Activated T-helper 1 cell treated with Interleukin-2 at 50 U/mL for 16 hours (primary cell): ENCODE results near the gene ZBTB25.

Experiments used
- DNase-seq: peaks from one replicate; pipeline ENCODE4 v3.0.0-alpha.2; 2020; ENCODE audit warnings: low read depth

The ZBTB25 gene

GRCh38 chr14:64516969-64517368 lies 13.3 kb upstream of the ZBTB25 start:
- no peak for DNase-seq

DNA sequence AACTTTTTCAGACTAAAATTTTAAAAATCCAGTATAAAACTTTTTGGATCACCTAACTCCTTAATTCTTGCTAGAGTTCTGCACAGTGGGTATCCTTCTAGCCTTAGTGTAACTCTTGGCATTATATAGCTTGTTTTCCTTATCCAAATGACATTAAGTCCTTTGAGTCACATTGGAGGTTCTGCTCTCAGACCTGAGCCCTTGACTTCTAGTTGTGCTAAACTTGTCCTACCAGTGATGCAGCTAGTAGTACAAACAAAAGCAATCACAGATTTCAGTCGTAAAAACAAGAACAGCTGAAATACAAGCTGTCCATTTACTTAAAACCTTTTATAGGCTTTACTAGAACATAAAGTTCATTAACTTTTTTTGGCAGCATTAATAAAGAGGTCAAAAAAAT lies 11.4 kb upstream of the ZBTB25 start:
- no peak for DNase-seq

DNA sequence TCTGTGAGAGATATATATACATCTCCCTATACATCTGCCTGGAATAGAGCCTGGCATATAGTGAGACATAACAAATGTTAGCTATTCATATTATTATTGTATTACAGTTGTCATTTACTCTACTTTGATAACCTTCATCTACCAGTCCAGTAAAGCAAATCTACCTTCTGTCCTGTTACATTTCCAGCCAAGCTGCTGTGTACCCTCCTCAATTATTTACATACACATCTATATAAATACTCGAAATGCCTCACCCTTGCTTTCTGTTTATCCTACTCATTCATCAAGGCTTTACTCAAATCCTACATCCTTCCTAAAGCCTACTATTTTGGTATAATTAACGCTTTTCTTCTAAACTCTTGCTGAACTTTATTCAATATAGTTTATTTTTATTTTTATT lies 9.6 kb upstream of the ZBTB25 start:
- DNase-seq, result no peak

DNA sequence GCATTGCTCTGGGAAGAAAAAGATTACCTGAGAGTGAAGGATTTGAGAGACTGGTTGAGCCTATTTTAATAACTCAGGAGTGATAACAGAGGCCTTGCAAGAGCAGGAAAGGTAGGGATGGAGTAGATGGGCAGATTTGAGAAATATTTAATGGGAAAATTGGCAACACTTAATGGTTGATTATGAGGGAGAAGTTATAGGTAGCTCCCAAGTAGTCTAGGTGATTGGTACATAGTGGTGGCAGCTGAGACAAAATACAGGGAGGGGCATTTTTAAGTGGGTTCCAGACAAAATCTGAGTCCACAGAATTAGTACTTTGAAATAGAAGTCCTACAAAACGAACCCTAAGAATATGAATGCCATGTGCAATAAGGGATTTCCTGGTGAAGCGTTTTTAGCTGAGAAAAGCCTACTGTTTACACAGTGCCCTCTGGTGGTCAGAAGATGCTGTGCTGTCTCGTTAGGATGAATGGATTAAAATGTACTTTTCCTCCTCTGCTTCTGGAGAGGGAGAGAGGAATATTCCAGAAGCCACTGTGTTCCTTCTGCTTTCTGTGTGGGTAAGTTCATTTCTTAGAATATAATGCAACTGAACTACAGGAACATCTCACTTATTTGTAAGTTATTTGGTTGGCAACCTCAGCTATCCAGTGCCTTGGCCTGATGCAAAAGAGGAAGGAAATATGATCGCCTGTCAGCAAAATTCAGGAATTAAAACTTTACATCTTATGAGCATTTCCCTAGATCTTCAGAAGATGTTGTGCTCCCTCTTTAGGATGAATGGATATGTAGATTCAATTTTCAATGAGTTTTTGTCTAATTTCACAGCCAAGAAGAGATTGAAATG lies 7.4 kb upstream of the ZBTB25 start:
- DNase-seq, result peak; percentile 33

DNA sequence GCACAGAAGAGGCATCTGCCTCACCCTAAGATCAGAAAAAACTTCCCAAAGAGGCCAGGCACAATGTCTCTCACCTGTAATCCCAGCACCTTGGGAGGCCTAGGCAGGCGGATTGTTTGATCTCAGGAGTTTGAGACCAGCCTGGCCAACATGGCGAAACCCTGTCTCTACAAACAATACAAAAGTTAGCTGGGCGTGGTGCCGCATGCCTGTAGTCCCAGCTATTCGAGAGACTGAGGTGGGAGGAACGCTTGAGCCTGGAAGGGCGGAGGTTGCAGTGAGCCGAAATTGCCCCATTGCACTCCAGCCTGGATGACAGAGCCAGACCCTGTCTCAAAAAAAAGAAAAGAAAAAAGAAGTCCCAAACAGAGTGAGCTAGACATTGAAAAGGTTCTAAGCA lies 5.4 kb upstream of the ZBTB25 start:
- DNase-seq, result no peak

GRCh38 chr14:64508215-64508776 lies 4.7 kb upstream of the ZBTB25 start:
- no peak for DNase-seq

- DNase-seq, result no peak
Observed at GRCh38 chr14:64507376-64508156, 3.9 kb upstream of the ZBTB25 start.

DNA sequence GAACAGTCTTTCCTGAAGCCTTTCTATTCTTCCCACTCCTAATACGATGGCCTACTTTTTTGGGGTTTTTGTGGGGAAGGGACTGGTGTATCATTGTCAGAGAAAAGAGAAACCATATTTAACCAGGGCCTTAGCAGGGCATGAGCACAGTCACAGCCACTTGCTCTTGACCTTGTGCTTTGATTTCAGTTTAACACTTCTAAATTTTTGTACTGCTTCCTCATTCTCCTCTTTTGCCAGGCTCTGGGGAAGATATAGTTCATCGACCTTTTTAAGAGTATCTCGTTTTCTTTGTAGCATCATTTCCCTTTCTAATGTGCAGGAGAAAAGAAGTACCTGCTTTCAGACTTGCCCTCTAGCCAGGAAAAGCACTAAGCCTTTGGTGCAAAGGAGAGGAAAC lies 3.1 kb upstream of the ZBTB25 start:
- DNase-seq, result no peak

DNA sequence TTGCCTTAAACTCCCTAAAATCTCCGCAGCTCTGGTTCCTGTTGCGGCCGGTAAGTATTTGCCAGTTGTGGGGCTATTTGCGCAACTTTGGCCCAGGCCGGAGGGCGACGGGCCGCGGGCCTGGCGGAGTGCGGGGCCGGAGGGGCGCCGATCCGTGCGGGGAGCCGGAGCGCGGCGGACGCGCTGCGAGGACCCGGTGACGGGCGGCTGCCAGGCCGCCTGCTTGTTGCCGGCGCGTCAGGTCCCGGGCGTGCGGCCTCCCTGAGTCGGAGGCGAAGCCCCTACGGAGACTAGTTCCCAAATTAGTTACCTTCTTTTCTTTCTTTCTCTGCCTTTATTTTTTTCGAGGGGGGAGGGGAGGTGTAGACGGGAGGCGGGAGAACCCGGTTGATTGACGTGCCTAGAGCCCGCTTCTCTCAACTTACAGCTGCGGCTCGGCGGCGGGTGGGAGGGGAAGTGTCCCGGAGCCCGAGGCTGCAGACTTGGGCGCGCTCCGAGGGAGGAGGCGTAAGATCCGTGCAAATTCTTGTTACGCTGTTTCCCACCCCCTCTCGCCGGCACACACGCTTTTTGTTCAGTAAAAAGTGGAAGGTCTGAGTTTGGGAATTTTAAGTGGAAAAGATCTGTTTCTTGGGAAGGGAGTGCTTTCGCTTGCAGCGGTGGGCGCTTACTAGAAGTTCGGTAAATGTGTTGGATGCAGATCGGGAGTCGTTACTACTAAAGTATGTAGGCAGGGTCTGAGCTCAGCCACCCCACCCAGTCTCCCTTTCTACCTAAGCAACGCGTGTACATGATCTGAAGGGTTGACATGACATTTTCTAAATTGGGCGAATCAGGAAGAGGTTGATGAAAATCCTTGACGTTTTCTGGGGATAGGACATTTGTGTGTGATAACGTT lies 1.5 kb upstream of the ZBTB25 start:
- DNase-seq, result peak; percentile 69

GRCh38 chr14:64504310-64504896 lies 765 bp upstream of the ZBTB25 start, which contains the start of gene ZBTB1:
ZBTB1 (plus strand) TSS chr14:64504770; CDS start chr14:64521505, 16,735 bp downstream.
- peak; percentile 79 for DNase-seq

DNA sequence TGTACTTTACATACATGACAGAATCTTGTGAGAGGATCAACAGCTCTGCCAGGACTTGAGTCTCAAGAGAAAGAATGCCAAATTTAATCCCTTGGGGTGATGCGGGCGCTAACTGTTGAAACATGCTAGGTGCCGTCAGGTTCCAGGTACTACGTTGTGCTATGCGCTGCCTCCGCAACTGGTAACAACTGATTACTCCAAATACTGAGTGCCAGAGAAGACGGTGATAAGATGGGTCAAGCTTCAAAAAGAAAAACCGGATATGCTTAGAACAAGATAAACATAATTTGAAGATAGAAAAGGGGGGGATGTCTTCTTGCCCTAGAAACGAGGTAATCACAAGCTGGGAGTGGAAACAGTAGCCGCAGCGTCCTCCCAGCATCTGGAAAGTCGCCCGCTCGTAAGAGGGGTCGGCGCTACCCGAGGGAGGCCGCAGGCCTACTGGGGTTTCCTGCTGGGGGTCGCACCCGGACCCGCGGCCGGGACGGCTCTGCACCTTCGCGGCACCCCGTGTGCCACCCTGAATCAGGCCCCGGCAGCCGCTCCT lies 678 bp downstream of the ZBTB25 start:
- no peak for DNase-seq

- no peak for DNase-seq
Observed at GRCh38 chr14:64502456-64502855, 1.2 kb downstream of the ZBTB25 start.

GRCh38 chr14:64501411-64502171 lies 2.0 kb downstream of the ZBTB25 start:
- no peak for DNase-seq

GRCh38 chr14:64500088-64500487 lies 3.5 kb downstream of the ZBTB25 start:
- DNase-seq, result no peak

- DNase-seq, result no peak
Observed at GRCh38 chr14:64496764-64497163, 6.9 kb downstream of the ZBTB25 start.

DNA sequence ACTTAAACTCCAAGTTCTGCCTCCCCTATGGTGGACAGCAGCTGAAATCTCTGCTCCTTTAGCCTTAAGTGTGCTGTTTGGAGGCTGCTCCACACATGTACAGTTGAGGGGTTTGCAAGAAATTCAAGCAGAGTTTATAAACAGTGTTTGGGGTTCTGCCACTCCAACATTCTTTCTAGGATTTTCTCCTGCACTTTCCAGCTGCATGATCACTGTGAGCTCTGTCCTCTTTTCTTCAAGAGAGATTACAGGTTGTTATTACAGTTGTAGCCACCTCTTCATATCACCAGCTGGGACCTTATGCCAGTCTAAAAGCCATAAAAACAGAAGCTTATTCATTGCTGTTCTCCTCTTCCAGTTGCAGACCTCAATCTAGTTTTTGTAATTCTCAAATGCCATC lies 8.4 kb downstream of the ZBTB25 start:
- DNase-seq, result no peak

DNA sequence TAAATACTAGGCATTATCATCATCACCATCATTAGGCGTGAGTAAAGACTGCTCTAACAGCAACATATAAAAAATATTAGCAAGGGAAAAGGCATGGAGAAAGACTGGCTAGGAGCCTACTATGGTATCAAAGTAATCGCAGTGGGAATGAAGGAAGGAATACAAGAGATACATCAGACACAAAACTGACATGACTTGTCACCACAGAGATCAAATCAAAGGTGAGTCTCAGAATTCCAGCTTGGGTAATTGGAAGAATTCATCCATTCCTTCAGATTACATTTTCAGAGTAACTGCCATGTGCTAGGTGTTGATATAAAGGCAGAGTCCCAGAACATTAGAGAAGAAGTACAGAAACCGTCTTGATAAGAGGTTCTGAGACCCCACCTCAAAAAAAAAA lies 10.2 kb downstream of the ZBTB25 start:
- DNase-seq, result no peak

DNA sequence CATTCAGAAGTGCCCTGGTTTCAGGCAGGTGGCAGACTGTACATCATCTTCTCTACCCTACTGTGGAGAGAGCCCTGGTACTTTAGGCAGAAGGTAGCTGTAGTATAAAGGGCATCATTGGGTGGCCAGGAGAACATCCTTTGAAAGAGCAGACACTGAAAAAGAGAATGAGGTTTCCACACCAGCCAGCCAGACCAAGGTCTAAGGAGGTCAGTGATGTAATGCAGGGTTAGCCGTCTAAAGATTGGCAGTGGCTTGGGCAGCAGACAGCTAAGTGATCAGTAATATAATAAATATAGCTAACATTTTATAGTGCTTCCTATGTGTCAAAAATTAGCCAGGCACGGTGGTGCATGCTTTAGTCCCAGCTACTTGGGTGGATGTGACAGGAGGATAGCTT lies 12.0 kb downstream of the ZBTB25 start:
- no peak for DNase-seq

GRCh38 chr14:64488590-64489099 lies 15.0 kb downstream of the ZBTB25 start:
- no peak for DNase-seq

DNA sequence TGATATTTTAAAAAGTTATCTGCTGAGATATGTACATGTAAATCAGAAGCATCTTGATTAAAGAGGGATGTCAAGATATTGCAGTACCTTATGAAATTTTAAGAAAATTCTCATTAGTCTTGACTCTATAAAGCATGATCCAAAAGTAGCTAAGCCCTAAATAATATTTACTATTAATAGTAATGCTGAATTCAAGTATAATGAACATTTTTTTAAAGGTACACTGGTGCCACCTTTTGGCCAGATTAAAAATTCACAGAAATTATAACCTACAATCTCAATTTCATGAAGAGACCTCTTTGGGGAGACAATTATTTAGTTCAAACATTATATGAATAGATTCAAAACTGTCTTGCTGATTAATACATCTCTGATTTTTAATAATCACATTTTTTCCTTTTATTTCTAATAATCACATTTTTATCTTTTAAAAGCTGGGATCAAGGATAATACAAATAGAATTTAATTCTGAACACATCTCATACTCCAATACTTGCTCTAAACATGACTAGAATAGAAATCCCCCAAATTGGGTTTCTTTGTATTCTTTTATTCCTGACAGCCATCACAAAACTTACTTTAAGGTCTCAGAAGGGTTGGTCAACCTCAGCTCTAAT lies 24.9 kb downstream of the ZBTB25 start:
- DNase-seq, result no peak
